Karpas-422 (cell line): ENCODE results near the gene GREM1. TPM values are rescaled to one million over a fixed set of nuclear protein-coding genes. Genes with fewer than 3 reads are reported as not detected.

Experiments used
- DNase-seq: peaks from one replicate; pipeline ENCODE4 v3.0.0-alpha.2; 2015
- H2AFZ ChIP-seq: fragments of 200-600 bp; sonication (generic); 2 replicates; pipeline ENCODE4 v1.6.1; 2014; ENCODE audit warnings: antibody characterized with exemption, low read length, mixed read lengths
- H3K27ac ChIP-seq: fragments of 200-600 bp; sonication (generic); 2 replicates; pipeline ENCODE4 v1.5.1; 2014; ENCODE audit warnings: mild to moderate bottlenecking, low read length, moderate library complexity
- H3K27me3 ChIP-seq: fragments of 200-600 bp; sonication (generic); 2 replicates; pipeline ENCODE4 v1.6.1; 2014; ENCODE audit warnings: low read length, mixed read lengths
- H3K36me3 ChIP-seq: fragments of 200-600 bp; sonication (generic); 2 replicates; pipeline ENCODE4 v1.6.1; 2014; ENCODE audit warnings: low read length, mixed read lengths; ENCODE audit not compliant: insufficient read depth
- H3K4me1 ChIP-seq: fragments of 200-600 bp; sonication (generic); 2 replicates; pipeline ENCODE4 v1.6.1; 2014; ENCODE audit warnings: mild to moderate bottlenecking, low read length, mixed read lengths
- H3K4me2 ChIP-seq: fragments of 200-600 bp; sonication (generic); 2 replicates; pipeline ENCODE4 v1.6.1; 2014; ENCODE audit warnings: low read length, low read depth, mild to moderate bottlenecking; ENCODE audit not compliant: poor library complexity, severe bottlenecking
- H3K4me3 ChIP-seq: fragments of 200-600 bp; sonication (generic); 2 replicates; pipeline ENCODE4 v1.5.1; 2014; ENCODE audit warnings: mild to moderate bottlenecking, antibody characterized with exemption, low read length, mixed read lengths
- H3K79me2 ChIP-seq: fragments of 200-600 bp; sonication (generic); 2 replicates; pipeline ENCODE4 v1.6.1; 2014; ENCODE audit warnings: mild to moderate bottlenecking, low read length, mixed read lengths
- H3K9ac ChIP-seq: fragments of 200-600 bp; sonication (generic); 2 replicates; pipeline ENCODE4 v1.6.0; 2014; ENCODE audit warnings: low read length
- H3K9me2 ChIP-seq: fragments of 200-600 bp; sonication (generic), shearing (Covaris generic); replicated peaks from 2 replicates; pipeline ENCODE4 v1.6.0; 2014; ENCODE audit warnings: mild to moderate bottlenecking, low read length, moderate library complexity; ENCODE audit not compliant: insufficient read depth
- H3K9me3 ChIP-seq: fragments of 300-700, 200-600 bp; sonication (generic); 2 replicates; pipeline ENCODE4 v1.6.1; 2014; ENCODE audit warnings: low read length, mixed read lengths
- H4K20me1 ChIP-seq: fragments of 200-600 bp; sonication (generic); 2 replicates; pipeline ENCODE4 v1.6.1; 2014; ENCODE audit warnings: mild to moderate bottlenecking, antibody characterized with exemption, low read length, low read depth; ENCODE audit not compliant: insufficient read depth
- total RNA-seq: library from RNA; depleted of rRNA; stranded (reverse); fragments of >200 nt; shearing (Covaris generic); gene quantifications from 2 replicates; pipeline ENCODE4 v1.2.3, GENCODE V29; 2014; ENCODE audit warnings: low replicate concordance; rRNA removed

The GREM1 gene
- total RNA-seq, 1 experiment from 2014 or later = not detected

DNA sequence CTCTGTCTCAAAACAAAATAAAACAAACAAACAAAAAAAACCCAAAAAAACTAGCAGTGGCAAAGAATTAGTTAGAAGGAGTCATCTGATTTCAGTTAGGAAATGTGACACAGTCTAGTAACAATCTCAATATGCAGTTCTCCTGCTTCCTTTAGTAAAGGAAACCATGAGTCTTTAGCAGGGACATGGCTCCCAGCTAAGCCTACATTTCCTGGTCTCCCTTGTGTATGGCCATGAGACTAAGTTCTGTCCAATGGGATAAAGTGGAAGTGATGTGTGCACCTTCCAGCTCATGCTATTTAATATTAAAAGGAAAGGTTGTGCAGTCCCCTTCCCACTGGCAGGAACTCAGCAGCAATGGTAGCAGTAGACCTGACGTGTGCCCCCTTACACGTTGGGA lies 74.6 kb downstream of the GREM1 start:
- no peak overlapping the region for H3K4me3 ChIP-seq
- no peaks in the 10 kb centered on the region for H3K9me2 ChIP-seq
- H3K27ac ChIP-seq = no peak overlapping the region
- H3K4me1 ChIP-seq = no peaks in the 10 kb centered on the region
- H3K9ac ChIP-seq = no peak overlapping the region
- no peak overlapping the region for H2AFZ ChIP-seq
- H3K79me2 ChIP-seq = no peaks in the 10 kb centered on the region
- no peaks in the 10 kb centered on the region for H4K20me1 ChIP-seq
- no peak for DNase-seq
- H3K36me3 ChIP-seq = no peaks in the 10 kb centered on the region
- H3K27me3 ChIP-seq = no peaks in the 10 kb centered on the region
- H3K9me3 ChIP-seq = no peaks in the 10 kb centered on the region
- H3K4me2 ChIP-seq = no peak overlapping the region

Other genes with a start within 250 kb of the GREM1 start
- gene GOLGA8N, start 124.5 kb upstream of the GREM1 start, total RNA-seq = 0.07 and 1.5 TPM in 2 replicates
- 22.2 and 35.5 TPM in 2 replicates for gene ARHGAP11A, start 102.5 kb upstream of the GREM1 start, total RNA-seq
- gene SCG5, start 76.3 kb upstream of the GREM1 start, total RNA-seq = 0.83 and 1.8 TPM in 2 replicates